Stimulated activated CD4-positive, alpha-beta T cell treated with anti-CD3 and anti-CD28 coated beads, TNF-alpha, amount 100 ng/mL, for 24 hours (primary cell): ENCODE data around the gene MLEC.

Experiments used
- DNase-seq, 3 experiments: peaks; one replicate each; pipeline ENCODE4 v3.0.0-alpha.2; 2020; ENCODE audit warnings: low read depth in 3 of 3

Gene MLEC

DNA sequence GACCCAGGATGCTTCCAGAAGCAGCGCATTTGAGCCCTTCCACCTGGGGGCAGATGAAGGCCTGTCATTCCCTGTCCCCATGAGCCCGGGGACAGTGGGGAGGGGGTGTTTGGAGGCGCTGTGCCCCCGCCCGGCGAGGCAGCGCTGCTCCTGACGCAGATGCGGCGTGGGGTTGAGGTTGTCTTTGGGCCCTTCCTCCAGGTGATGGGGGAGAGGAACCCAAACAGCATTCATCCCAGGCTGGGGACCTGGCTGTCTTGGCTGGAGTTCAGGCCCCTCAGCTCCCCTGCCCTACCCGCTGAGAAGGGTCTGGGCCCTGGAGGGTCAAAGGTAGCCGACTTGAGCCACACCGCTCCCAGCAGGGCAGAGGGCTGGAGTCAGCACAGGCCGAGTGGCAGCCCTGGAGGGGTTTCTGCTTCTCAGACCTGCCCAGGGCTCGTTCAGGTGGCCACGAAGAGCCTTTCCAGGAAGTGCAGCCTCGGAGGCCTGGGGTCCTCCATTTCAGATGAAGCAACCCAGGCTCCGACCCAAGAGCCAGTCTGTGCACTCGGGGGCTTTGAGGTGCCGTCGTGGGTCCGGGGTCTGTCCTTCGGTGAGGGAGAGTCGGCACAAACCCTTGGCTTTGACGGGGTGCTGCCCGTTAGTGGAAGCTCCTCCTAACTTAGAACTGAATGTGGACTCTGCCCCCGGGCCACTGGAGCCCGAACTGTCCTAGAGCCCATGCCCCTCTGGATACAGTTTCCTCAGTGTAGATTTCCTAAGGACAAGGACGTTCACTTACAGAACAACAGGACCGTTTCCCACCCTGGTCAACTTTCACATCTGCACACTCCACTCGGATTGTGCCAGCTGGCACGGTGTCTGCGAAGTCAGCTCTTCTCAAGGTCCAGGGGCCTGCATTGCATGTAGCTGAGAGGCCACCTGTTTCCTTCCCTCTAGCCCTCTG is 54.8 kb downstream of the MLEC start:
- DNase-seq, result no peak

GRCh38 chr12:120744922-120745493 is 58.1 kb downstream of the MLEC start:
- DNase-seq, result no peak

GRCh38 chr12:120748242-120748641 is 61.3 kb downstream of the MLEC start:
- DNase-seq, result no peak

GRCh38 chr12:120749256-120749655 is 62.3 kb downstream of the MLEC start:
- DNase-seq, result no peak

- no peak for DNase-seq
Measured at GRCh38 chr12:120750806-120751205, 63.9 kb downstream of the MLEC start.

DNA sequence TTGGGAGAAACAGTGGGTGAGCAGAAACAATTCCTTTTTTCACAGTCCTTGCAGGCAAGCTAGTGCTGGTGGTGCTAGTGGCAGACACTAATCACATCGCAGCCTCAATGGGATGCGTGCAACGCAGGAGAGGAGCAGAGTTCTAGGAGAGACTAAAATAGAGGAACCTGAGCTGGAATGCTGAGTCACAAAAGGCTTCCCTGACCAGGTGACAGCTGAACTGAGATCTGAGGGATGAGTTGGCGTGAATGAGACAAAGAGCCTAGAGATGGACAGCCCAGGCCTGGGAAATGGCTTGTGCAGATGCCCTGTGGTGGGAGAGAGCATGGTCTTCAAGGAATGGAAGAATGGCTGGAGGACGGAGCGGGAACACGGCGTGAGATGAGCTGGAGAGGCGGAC is 64.4 kb downstream of the MLEC start:
- DNase-seq, result no peak
